Activated CD4-positive, alpha-beta memory T cell treated with anti-CD3 and anti-CD28 coated beads for 36 hours (primary cell): ENCODE data around the gene CFAP57. TPM values are rescaled to one million over a fixed set of nuclear protein-coding genes. Genes with fewer than 3 reads are reported as not detected.

Experiments
- CTCF ChIA-PET: fragments of 350-600 bp; sonication (Branson Sonifier 250); formaldehyde crosslinking; loops from one replicate; lab custom pipeline; 2021; ENCODE audit warnings: antibody characterized with exemption, inconsistent platforms; lab: Charles Lee
- POLR2A ChIA-PET: fragments of 350-600 bp; sonication (Branson Sonifier 250); formaldehyde crosslinking; loops from one replicate; lab custom pipeline; 2021; ENCODE audit warnings: antibody characterized with exemption; lab: Charles Lee
- DNase-seq: peaks from one replicate; pipeline ENCODE4 v3.0.0-alpha.2; 2020
- H3K27ac Mint-ChIP-seq: one replicate; pipeline ENCODE4 v1.8.0; 2021; ENCODE audit warnings: mixed read lengths
- H3K27me3 Mint-ChIP-seq: one replicate; pipeline ENCODE4 v1.8.0; 2021; ENCODE audit warnings: mixed read lengths
- H3K36me3 Mint-ChIP-seq: one replicate; pipeline ENCODE4 v1.8.0; 2021; ENCODE audit warnings: mixed read lengths
- H3K4me1 Mint-ChIP-seq: one replicate; pipeline ENCODE4 v1.8.0; 2021; ENCODE audit warnings: low read depth, mixed read lengths
- H3K4me3 Mint-ChIP-seq: one replicate; pipeline ENCODE4 v1.8.0; 2021; ENCODE audit warnings: mild to moderate bottlenecking, mixed read lengths
- H3K9me3 Mint-ChIP-seq: one replicate; pipeline ENCODE4 v1.8.0; 2021; ENCODE audit warnings: mixed read lengths
- intact Hi-C: fragments of 100-400 bp; cut with micrococcal nuclease; formaldehyde crosslinking; loops from one replicate; pipeline ENCODE4 v1.15.1; 2023
- total RNA-seq, 2 experiments: library from RNA; stranded (reverse); gene quantifications; one replicate each; pipeline ENCODE4 v1.2.3, GENCODE V29; 2021

The CFAP57 gene
- total RNA-seq, 2 experiments from 2014 or later: 0.43 TPM; not detected in 1

DNA sequence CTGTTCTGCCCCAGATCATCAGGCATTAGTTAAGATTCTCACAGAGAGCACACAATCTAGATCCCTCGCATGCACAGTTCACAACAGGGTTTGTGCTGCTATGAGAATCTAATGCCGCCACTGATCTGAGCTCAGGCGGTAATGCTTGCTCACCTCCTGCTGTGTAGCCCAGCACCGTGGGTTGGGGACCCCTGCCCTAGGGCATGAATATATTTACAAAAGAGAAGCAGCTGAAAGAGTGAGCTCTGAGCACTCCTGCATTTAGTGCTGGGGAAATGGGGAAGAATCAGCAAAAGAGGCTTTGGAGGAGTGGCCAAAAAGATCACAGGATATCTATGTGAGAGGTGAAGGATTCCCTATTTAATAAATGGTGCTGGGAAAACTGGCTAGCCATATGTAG, 5.6 kb downstream of the CFAP57 start:
- intact Hi-C loops: no loop called here
- H3K4me3 Mint-ChIP-seq: no peak overlapping the region
- no peak overlapping the region for H3K27ac Mint-ChIP-seq
- no peaks in the 10 kb centered on the region for H3K9me3 Mint-ChIP-seq
- CTCF ChIA-PET: no interaction called here
- peaks cover 4% of the 10 kb centered on the region for H3K4me1 Mint-ChIP-seq
- H3K36me3 Mint-ChIP-seq: no peaks in the 10 kb centered on the region
- DNase-seq: no peak
- H3K27me3 Mint-ChIP-seq: peaks cover 21% of the 10 kb centered on the region
- POLR2A ChIA-PET: no interaction called here

DNA sequence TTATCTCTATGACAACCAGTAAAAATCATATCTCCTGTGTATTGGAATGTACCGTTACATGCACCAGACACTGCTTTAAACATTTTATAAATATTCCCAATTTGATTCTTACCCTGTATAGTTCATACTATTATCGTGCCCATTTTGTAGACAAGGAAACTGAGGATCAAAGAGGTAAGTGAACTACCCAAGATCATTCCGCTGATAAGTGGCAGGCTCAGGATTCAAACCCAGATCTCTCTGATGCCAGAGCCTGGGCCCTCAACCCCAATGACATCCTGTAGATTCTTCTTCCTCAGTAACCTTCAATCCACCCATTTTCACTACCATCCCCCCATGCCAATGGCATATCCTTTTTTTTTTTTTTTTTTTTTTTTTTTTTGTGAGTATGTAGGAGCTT, 12.3 kb downstream of the CFAP57 start:
- ChIA-PET CTCF (interaction anchor here (0.6 kb wide), 1 partner anchor 1163 kb away, joined by 3 read pairs; no protein-coding TSS in a partner anchor), POLR2A (no interaction called here)
- Mint-ChIP-seq H3K4me1 (no peaks in the 10 kb centered on the region), H3K4me3 (no peak overlapping the region), H3K27me3 (peaks cover 6% of the 10 kb centered on the region), H3K9me3 (no peaks in the 10 kb centered on the region), H3K27ac (no peak overlapping the region), H3K36me3 (no peaks in the 10 kb centered on the region)
- intact Hi-C loops: no loop called here
- DNase-seq: no peak

DNA sequence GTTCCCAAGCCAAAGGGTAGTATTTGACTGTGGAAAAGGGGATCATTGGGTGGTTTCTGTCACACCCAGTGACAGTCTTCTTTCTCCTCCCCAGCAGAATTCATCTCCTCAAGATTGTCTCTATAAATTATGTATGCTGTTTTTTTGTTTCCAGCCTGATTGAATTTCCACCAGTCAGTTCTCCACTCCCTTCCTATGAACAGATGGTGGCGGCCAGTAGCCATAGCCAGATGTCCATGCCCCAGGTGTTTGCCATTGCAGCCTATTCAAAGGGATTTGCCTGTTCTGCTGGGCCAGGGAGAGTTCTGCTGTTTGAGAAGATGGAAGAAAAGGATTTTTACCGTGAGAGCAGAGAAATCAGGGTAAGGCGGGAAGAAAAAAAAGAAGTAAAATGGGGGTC, 12.9 kb downstream of the CFAP57 start:
- Mint-ChIP-seq H3K27ac (no peak overlapping the region), H3K36me3 (peaks cover under 1% of the 10 kb centered on the region), H3K27me3 (peaks cover 9% of the 10 kb centered on the region), H3K4me3 (no peak overlapping the region), H3K9me3 (peaks cover 5% of the 10 kb centered on the region), H3K4me1 (no peaks in the 10 kb centered on the region)
- POLR2A ChIA-PET: no interaction called here
- intact Hi-C loops: no loop called here
- CTCF ChIA-PET: interaction anchor here (0.6 kb wide), 1 partner anchor 1162 kb away, joined by 3 read pairs; no protein-coding TSS in a partner anchor
- DNase-seq: no peak

DNA sequence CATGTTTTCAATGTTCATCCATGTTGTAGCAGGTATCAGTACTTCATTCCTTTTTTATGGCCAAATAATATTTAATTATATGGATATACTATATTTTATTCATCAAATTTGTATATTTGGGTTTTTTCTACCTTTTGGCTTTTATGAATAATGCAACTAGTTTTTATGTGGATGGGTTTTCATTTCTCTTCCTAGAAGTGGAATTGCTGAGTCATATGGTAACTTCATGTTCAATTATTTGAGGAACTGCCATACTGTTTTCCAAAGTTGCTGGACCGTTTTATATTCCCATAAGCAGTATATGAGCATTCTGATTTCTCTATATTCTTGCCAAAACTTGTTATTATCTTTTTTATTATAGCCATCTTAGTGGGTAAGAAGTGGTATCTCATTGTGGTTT, 16.0 kb downstream of the CFAP57 start:
- POLR2A ChIA-PET: no interaction called here
- no peak overlapping the region for H3K27ac Mint-ChIP-seq
- CTCF ChIA-PET: no interaction called here
- H3K9me3 Mint-ChIP-seq: peaks cover 15% of the 10 kb centered on the region
- DNase-seq: no peak
- peaks cover 12% of the 10 kb centered on the region for H3K27me3 Mint-ChIP-seq
- no peaks in the 10 kb centered on the region for H3K4me1 Mint-ChIP-seq
- intact Hi-C loops: no loop called here
- no peak overlapping the region for H3K4me3 Mint-ChIP-seq
- peaks cover 8% of the 10 kb centered on the region for H3K36me3 Mint-ChIP-seq

DNA sequence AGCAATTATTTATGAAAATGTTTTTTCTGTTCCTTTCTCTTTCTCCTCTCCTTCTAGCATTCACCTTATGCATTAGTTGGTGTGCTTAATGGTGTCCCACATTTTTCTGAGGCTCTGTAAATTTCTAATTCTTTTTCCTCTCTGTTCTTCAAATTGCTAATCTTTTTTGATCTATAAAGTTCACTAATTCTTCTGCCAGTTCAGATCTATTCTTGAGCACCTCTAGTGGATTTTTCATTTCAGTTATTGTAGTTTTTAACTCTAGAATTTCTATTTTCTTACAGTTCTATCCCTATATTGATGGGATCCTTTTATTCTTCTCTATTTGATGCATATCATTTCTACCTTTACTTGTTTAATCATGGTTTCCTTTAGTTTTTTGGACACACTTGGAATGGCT, 22.4 kb downstream of the CFAP57 start:
- intact Hi-C loops: no loop called here
- POLR2A ChIA-PET: no interaction called here
- peaks cover 9% of the 10 kb centered on the region for H3K27me3 Mint-ChIP-seq
- no peak overlapping the region for H3K27ac Mint-ChIP-seq
- peaks cover 21% of the 10 kb centered on the region for H3K9me3 Mint-ChIP-seq
- no peak for DNase-seq
- no peak overlapping the region for H3K4me3 Mint-ChIP-seq
- H3K4me1 Mint-ChIP-seq: no peaks in the 10 kb centered on the region
- peaks cover 10% of the 10 kb centered on the region for H3K36me3 Mint-ChIP-seq
- CTCF ChIA-PET: no interaction called here

DNA sequence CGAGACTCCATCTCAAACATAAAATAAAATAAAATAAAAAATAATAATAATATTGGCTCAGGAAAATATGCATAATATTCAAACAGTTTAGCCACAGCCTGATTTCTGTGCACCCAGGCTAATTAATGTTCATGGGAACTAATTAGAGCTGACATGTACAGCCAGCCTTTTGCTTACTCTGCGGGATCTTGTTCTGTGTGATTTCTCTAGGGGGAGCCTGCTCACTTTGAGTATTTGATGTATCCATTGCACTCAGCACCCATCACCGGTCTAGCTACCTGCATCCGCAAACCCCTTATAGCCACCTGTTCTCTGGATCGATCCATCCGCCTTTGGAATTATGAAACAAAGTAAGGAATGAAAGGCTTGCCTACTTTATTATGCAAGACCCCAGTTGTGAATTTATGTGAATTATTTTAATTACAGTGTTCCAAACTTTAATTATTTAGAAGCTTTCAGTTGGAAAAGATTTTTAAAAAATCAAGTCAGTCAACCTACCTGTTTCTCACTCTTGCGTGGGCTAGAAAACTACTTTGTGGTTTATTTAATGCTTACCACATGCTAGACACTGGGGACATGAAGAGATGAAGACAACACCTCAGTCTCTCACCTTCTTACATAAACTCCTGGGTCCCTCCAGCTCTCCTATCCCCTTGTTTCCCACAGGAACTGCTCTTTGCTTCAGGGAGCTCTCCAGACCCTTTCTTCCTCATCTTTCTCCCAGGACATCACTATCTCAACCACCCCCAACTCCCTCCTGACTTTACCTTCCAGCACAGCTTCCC, 25.4 kb downstream of the CFAP57 start:
- H3K27me3 Mint-ChIP-seq: peaks cover 2% of the 10 kb centered on the region
- DNase-seq: no peak

DNA sequence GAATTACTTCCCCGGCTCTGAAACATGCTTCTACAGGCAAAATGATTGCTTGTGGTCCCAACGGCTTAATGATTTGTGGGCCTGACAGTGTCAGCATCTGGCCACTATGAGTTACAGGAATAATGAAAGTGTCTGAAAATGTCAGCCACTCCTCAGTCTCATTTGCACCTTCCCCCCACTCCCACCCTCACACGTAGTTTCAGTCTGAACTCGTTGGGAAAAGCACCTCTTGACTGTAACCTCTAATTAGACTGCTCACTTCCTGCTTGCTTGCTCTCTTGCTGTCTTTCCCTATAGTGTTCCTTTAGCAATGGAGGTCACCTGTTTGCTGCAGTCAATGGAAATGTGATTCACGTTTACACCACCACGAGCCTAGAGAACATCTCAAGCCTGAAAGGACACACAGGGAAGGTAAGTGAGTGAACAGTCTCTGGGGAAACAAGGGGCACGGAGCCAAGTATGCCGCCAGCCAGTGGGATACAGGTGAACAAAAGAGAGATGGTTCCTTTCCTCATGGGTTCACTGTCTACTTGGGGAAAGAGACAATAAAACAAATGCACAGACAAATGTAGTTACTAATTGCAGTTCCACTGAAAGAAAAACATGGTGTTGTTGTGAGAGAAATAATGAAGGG, 27.1 kb downstream of the CFAP57 start:
- Mint-ChIP-seq H3K9me3 (peaks cover 11% of the 10 kb centered on the region), H3K36me3 (peaks cover 2% of the 10 kb centered on the region), H3K27ac (no peak overlapping the region), H3K4me3 (no peak overlapping the region), H3K27me3 (peaks cover under 1% of the 10 kb centered on the region), H3K4me1 (no peaks in the 10 kb centered on the region)
- peak; percentile 38 for DNase-seq
- CTCF ChIA-PET: interaction anchor here (1.2 kb wide), 1 partner anchor 28 kb away, joined by 3 read pairs; no protein-coding TSS in a partner anchor
- intact Hi-C loops: no loop called here
- POLR2A ChIA-PET: no interaction called here

More for the DNA sequence above, 25.4 kb downstream of the CFAP57 start:
- ChIA-PET POLR2A (no interaction called here), CTCF (interaction anchor here (1.2 to 1.3 kb wide), 2 partner anchors 18 to 30 kb away, joined by 3 read pairs; no protein-coding TSS in a partner anchor)
- Mint-ChIP-seq H3K4me1 (no peaks in the 10 kb centered on the region), H3K36me3 (peaks cover 3% of the 10 kb centered on the region), H3K4me3 (no peak overlapping the region), H3K27ac (no peak overlapping the region), H3K9me3 (peaks cover 6% of the 10 kb centered on the region)
- intact Hi-C loops: no loop called here

DNA sequence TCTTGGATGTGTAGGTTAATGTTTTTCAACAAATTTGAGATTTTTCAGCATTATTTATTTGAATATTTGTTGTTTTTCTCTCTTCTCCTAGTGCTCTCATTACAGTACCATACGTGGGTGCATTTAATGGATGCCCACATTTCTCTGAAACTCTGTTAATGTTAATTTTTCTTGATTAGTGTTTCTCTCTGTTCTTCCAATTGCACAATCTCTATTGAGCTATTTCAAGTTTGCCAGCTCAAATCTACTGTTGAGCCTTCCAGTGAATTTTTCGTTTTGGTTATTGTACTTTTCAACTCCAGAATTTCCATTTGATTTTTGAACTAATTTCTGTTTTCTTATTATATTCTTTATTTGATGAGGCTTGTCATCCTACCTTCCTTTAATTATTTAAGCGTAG, 31.7 kb downstream of the CFAP57 start:
- Mint-ChIP-seq H3K27me3 (peaks cover 6% of the 10 kb centered on the region), H3K27ac (no peak overlapping the region), H3K36me3 (no peaks in the 10 kb centered on the region), H3K9me3 (peaks cover 9% of the 10 kb centered on the region), H3K4me1 (no peaks in the 10 kb centered on the region), H3K4me3 (no peak overlapping the region)
- DNase-seq: no peak
- POLR2A ChIA-PET: no interaction called here
- CTCF ChIA-PET: no interaction called here
- intact Hi-C loops: no loop called here

DNA sequence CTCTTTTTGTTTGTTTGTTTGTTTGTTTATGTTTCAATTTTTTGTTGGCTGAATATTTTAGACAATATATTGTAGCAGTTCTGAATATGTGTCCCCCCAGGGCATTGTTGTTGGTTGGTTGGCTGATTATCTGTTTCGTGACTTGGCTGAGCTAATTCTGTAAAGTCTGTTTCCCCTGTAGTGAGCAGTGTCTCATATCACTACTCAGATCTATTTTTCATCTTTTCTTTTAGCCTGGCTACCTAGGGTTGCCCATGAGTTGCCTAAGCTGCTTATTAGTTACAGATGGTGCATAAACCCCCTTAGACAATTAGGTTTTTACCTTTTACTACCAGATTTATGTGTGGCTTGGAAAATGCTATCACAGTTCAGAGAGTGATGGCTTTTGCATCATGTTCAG, 32.3 kb downstream of the CFAP57 start:
- intact Hi-C loops: no loop called here
- H3K4me1 Mint-ChIP-seq: no peaks in the 10 kb centered on the region
- no peak for DNase-seq
- no peak overlapping the region for H3K27ac Mint-ChIP-seq
- peaks cover 9% of the 10 kb centered on the region for H3K9me3 Mint-ChIP-seq
- H3K4me3 Mint-ChIP-seq: no peak overlapping the region
- H3K36me3 Mint-ChIP-seq: no peaks in the 10 kb centered on the region
- ChIA-PET POLR2A (no interaction called here), CTCF (no interaction called here)
- peaks cover 6% of the 10 kb centered on the region for H3K27me3 Mint-ChIP-seq

DNA sequence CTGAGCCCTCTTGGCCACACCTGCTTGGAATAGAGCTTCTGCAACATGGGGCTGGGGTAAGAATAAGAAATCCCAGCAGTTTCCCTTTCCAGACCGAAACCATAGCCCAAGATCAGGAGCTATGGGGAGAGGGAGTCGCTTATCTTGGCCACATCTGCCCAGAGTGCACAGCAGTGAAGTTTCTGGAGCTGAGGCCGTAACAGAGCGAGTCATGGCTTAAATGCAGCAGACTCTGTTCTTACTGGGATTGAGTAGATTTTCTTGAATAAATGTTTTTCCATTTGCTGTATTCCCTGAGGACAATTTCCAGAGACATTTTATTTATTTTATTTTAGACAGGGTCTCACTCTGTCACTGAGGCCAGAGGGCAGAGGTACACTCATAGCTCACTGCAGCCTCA, 33.5 kb downstream of the CFAP57 start:
- intact Hi-C loops: no loop called here
- no peaks in the 10 kb centered on the region for H3K36me3 Mint-ChIP-seq
- H3K27me3 Mint-ChIP-seq: peaks cover 9% of the 10 kb centered on the region
- no peak for DNase-seq
- no peaks in the 10 kb centered on the region for H3K4me1 Mint-ChIP-seq
- ChIA-PET CTCF (interaction anchor here (1.5 kb wide), 1 partner anchor 21 kb away, joined by 5 read pairs; no protein-coding TSS in a partner anchor), POLR2A (no interaction called here)
- peaks cover 9% of the 10 kb centered on the region for H3K9me3 Mint-ChIP-seq
- no peak overlapping the region for H3K4me3 Mint-ChIP-seq
- no peak overlapping the region for H3K27ac Mint-ChIP-seq

DNA sequence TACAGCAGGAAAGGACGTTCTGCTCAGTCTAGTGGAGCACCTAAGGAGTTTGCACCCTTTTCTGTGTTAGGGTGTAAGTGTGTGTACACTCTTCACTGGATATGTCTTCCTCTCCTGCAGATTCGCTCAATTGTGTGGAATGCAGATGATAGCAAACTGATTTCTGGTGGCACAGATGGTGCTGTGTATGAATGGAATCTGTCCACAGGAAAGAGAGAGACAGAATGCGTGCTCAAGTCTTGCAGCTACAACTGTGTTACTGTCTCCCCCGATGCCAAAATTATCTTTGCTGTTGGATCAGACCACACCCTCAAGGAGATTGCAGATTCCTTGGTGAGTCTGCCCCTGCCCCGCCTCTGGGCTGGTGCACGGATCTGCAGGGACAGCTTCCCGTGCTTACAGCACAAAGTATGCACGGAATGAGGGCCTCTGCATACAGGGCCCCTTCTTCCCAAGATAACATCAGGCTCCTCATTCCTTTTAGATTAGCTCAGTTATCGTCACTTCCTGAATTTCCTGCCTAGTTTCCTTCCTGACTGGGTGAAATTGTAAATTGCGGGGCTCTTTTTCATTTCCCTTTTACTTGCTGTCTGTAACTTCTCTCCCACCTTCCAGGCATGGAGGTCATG, 34.6 kb downstream of the CFAP57 start:
- no peak overlapping the region for H3K27ac Mint-ChIP-seq
- no peak overlapping the region for H3K4me3 Mint-ChIP-seq
- H3K4me1 Mint-ChIP-seq: no peaks in the 10 kb centered on the region
- peaks cover 9% of the 10 kb centered on the region for H3K9me3 Mint-ChIP-seq
- POLR2A ChIA-PET: no interaction called here
- CTCF ChIA-PET: interaction anchor here (1.5 kb wide), 1 partner anchor 20 kb away, joined by 5 read pairs; no protein-coding TSS in a partner anchor
- no peaks in the 10 kb centered on the region for H3K36me3 Mint-ChIP-seq
- intact Hi-C loops: no loop called here
- no peak for DNase-seq
- peaks cover 9% of the 10 kb centered on the region for H3K27me3 Mint-ChIP-seq

DNA sequence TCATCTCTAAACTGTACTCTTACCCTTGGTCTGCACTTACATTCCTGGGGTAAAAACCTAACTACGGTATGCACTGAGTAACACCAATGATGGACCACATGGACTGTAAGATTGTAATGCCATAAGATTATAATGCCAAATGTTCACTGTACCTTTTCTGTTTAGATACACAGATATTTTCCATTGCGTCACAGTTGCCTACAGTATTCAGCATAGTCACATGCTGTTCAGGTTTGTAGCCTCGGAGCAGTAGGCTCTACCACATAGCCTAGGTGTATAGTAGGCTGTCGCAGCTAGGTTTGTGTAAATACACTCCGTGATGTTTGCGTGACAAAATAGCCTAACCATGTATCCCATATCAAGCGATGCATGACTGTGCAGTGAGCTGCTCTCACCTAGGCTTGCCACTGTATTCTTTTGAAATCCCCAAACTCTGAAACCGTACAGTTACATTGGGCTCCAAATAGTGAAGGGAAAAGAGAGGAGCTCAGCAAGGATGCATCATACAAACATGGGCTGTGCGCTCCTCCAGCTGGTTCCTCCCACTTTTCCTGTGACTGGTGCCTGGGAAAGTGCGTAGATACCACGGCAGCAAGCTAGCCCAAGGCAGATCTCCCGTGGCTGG, 35.2 kb downstream of the CFAP57 start:
- Mint-ChIP-seq H3K4me3 (no peak overlapping the region), H3K27ac (no peak overlapping the region), H3K4me1 (no peaks in the 10 kb centered on the region), H3K9me3 (peaks cover 9% of the 10 kb centered on the region), H3K36me3 (no peaks in the 10 kb centered on the region), H3K27me3 (peaks cover 9% of the 10 kb centered on the region)
- CTCF ChIA-PET: no interaction called here
- no peak for DNase-seq
- POLR2A ChIA-PET: no interaction called here
- intact Hi-C loops: no loop called here
